ENCODE measurements around the gene CAPN11.

DNA sequence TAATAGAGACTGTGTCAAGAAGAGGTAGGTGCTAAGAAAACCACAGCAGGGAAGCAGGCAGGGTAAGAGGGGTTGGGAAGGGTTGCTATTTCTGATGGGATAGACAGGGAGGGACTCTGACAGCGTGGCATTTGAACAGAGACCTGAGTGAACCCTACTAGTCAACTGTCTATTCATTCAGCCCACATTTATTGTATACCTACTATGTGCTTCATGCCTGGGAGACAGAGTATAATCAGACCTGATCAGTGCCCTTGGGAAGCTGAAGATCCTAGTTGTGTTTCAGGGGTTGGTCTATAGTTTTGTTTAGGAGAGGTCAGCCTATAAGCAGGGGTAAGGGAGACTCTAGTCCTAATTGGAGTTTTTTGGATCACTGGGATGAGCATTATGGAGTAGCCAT is 14.9 kb upstream of the CAPN11 start:
- TF ChIP-seq, protein P1, sequence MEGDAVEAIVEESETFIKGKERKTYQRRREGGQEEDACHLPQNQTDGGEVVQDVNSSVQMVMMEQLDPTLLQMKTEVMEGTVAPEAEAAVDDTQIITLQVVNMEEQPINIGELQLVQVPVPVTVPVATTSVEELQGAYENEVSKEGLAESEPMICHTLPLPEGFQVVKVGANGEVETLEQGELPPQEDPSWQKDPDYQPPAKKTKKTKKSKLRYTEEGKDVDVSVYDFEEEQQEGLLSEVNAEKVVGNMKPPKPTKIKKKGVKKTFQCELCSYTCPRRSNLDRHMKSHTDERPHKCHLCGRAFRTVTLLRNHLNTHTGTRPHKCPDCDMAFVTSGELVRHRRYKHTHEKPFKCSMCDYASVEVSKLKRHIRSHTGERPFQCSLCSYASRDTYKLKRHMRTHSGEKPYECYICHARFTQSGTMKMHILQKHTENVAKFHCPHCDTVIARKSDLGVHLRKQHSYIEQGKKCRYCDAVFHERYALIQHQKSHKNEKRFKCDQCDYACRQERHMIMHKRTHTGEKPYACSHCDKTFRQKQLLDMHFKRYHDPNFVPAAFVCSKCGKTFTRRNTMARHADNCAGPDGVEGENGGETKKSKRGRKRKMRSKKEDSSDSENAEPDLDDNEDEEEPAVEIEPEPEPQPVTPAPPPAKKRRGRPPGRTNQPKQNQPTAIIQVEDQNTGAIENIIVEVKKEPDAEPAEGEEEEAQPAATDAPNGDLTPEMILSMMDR (IDR thresholded peaks at IDR 0.05; ENCODE audit: extremely low read depth in 1 of 2, insufficient read depth in 1 of 2, low read depth in 1 of 2, low read length in 2 of 2) = no peak
- TF ChIP-seq EZH2 (IDR thresholded peaks at IDR 0.05; ENCODE audit: borderline replicate concordance, low read depth, low read length, severe bottlenecking) = no peak

Data from endothelial cell of umbilical vein (primary cell).